ENCODE data around the gene RAP1A. TPM values are rescaled to one million over a fixed set of nuclear protein-coding genes. Genes with fewer than 3 reads are reported as not detected.

Gene RAP1A
- total RNA-seq, 4 donors from 2014 or later = 171 to 325 (median 216) TPM

DNA sequence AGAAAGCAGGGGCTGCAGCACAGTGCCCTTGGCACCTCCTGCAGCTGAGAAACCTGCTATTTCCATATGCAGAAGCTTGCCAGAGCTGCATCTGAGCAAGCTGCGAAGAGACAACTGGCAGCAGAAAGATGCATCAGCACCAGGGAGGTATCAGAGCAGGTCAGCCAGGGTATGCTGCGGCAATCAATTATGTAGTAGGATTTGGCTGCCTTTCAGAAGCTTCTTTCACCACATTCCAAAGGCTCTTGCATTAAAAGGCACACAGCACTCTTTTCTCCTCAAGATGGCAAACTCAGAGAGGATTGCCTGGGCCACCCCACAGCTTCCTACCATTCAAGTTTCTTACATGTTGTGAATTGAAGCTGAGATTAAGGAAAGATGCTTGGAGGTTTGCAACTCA lies 47.6 kb upstream of the RAP1A start:
- peak overlapping the region in 1 of 4 donors; percentile 52 for H3K27ac ChIP-seq (replicated peaks in 1 of 4)
- peak; percentile 91 for DNase-seq (ENCODE audit: extremely low spot score)
- H3K4me1 ChIP-seq = peaks cover 19 to 31% (median 22%) of the 10 kb centered on the region in 4 donors
- intact Hi-C loops (cut with DNase I) = no loop called here
- TF ChIP-seq POLR2A (IDR thresholded peaks at IDR 0.05; ENCODE audit: low read depth) (no peak), POLR2AphosphoS5 (IDR thresholded peaks at IDR 0.05) (peak in 1 of 2 donors; percentile 23)
- no peaks in the 10 kb centered on the region for H3K27me3 ChIP-seq
- WGBS = 9% methylated on average over 2 of the region's 2 CpGs
- H3K36me3 ChIP-seq = no peaks in the 10 kb centered on the region
- no peaks in the 10 kb centered on the region for H3K9me3 ChIP-seq
- H3K4me3 ChIP-seq = no peak overlapping the region

DNA sequence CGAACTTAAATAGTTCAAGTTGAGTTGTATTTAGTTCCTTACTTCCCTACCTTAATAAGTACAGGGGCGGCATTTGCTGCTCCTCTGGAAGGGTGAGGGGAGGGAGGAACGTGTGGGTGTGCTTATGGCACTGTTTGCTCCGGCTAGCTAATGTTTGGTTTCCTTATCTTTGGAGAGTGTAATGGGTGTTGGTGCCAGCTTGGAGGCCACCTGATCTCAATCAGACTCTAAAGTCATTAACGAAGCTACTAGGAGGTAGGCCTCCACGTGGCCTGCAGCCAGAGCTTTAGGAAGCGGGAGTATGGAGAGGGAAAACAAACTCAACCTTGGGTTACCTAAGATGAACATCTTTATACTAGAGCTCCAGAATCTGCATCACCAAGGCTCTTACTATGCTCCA lies 43.0 kb upstream of the RAP1A start:
- peak; percentile 42 for DNase-seq (ENCODE audit: extremely low spot score)
- Histone ChIP-seq H3K4me3 (no peak overlapping the region), H3K27me3 (no peaks in the 10 kb centered on the region), H3K27ac (replicated peaks in 1 of 4) (no peak overlapping the region), H3K4me1 (peaks cover 5 to 20% (median 17%) of the 10 kb centered on the region in 4 donors), H3K36me3 (no peaks in the 10 kb centered on the region), H3K9me3 (no peaks in the 10 kb centered on the region)
- TF ChIP-seq, protein P1, sequence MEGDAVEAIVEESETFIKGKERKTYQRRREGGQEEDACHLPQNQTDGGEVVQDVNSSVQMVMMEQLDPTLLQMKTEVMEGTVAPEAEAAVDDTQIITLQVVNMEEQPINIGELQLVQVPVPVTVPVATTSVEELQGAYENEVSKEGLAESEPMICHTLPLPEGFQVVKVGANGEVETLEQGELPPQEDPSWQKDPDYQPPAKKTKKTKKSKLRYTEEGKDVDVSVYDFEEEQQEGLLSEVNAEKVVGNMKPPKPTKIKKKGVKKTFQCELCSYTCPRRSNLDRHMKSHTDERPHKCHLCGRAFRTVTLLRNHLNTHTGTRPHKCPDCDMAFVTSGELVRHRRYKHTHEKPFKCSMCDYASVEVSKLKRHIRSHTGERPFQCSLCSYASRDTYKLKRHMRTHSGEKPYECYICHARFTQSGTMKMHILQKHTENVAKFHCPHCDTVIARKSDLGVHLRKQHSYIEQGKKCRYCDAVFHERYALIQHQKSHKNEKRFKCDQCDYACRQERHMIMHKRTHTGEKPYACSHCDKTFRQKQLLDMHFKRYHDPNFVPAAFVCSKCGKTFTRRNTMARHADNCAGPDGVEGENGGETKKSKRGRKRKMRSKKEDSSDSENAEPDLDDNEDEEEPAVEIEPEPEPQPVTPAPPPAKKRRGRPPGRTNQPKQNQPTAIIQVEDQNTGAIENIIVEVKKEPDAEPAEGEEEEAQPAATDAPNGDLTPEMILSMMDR (IDR thresholded peaks at IDR 0.05) = no peak
- no peak for TF ChIP-seq POLR2AphosphoS5 (IDR thresholded peaks at IDR 0.05)
- no peak for TF ChIP-seq EP300 (IDR thresholded peaks at IDR 0.05)
- TF ChIP-seq POLR2A (IDR thresholded peaks at IDR 0.05; ENCODE audit: low read depth) = no peak
- 78% methylated on average over 7 of the region's 7 CpGs for WGBS
- intact Hi-C loops (cut with DNase I) = no loop called here

DNA sequence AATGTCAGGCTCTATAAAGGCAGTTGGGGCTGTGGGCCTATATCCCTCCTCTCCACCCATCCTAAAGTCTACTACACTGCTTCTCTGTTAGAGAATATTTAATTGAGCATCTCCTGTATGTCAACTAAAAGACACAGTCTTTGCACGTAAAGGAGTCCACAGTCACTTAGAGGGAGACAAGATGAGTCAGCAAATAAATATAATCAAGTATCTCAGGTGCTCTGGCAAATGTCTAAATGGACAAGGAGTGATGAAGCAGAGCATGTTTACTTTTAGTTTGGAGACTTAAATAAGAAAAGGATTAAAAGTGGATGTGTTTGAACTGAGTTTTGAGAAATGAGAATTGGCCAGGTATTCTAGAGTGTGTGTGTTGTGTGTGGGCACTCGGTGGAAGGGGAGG lies 41.8 kb upstream of the RAP1A start:
- Histone ChIP-seq H3K9me3 (no peaks in the 10 kb centered on the region), H3K4me3 (no peak overlapping the region)
- 63% methylated on average over 2 of the region's 2 CpGs for WGBS

DNA sequence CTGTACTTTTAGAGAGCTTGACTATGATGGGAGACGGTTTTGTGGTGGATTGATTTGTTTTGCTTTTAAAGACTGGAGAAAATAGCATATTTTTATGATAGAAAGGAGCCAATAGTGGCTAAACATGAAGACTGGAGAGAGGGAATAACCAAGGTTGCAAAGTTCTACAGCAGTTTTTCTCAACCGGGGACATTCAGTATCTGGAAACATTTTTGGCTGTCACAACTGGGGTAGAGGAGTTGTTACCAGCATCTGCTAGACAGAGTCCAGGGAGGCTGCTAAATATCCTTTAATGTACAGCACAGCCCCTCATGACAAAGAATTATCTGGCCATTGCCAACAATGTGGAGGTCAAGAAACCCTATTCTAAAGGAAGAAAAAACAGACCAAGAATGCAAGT lies 38.4 kb upstream of the RAP1A start:
- peaks cover 9 to 20% (median 18%) of the 10 kb centered on the region in 4 donors for H3K4me1 ChIP-seq
- H3K27me3 ChIP-seq = no peaks in the 10 kb centered on the region
- TF ChIP-seq POLR2AphosphoS5 (IDR thresholded peaks at IDR 0.05) (no peak), POLR2A (IDR thresholded peaks at IDR 0.05; ENCODE audit: low read depth) (no peak), EP300 (IDR thresholded peaks at IDR 0.05) (no peak)
- TF ChIP-seq, protein P1 (IDR thresholded peaks at IDR 0.05) = no peak
- no peaks in the 10 kb centered on the region for H3K36me3 ChIP-seq
- H3K27ac ChIP-seq (replicated peaks in 1 of 4) = no peak overlapping the region
- no peak for DNase-seq (ENCODE audit: extremely low spot score)
- H3K9me3 ChIP-seq = no peaks in the 10 kb centered on the region
- intact Hi-C loops (cut with DNase I) = no loop called here
- no peak overlapping the region for H3K4me3 ChIP-seq
- WGBS = 75% methylated on average over 2 of the region's 2 CpGs

More for the DNA sequence above, 41.8 kb upstream of the RAP1A start:
- H3K36me3 ChIP-seq = no peaks in the 10 kb centered on the region
- no peak for TF ChIP-seq POLR2AphosphoS5 (IDR thresholded peaks at IDR 0.05)
- TF ChIP-seq, protein P1 (IDR thresholded peaks at IDR 0.05) = no peak
- no peak for TF ChIP-seq POLR2A (IDR thresholded peaks at IDR 0.05; ENCODE audit: low read depth)
- TF ChIP-seq EP300 (IDR thresholded peaks at IDR 0.05) = no peak
- intact Hi-C loops (cut with DNase I) = no loop called here
- DNase-seq (ENCODE audit: extremely low spot score) = no peak
- peaks cover 4 to 15% (median 13%) of the 10 kb centered on the region in 4 donors for H3K4me1 ChIP-seq
- no peak overlapping the region for H3K27ac ChIP-seq (replicated peaks in 1 of 4)
- no peaks in the 10 kb centered on the region for H3K27me3 ChIP-seq

DNA sequence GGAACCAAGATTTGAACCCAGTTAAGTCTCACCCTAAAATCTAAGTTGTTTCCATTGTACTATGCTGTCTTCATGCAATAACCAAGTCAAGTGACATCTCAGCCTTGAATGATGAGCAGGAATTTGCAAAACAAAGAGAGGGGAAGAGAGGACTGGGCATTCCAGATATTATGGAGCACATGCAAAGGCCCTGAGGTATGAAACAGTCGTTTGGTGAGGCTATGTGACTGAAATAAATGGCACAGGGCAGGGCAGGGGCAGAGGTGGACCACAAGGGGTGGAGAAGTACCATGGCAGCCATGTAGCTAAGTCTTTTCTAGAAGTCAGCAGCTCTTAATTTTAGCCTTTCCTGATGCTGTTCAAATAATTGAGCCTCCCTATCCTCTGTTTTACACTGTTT lies 37.6 kb upstream of the RAP1A start:
- TF ChIP-seq, protein P1 (IDR thresholded peaks at IDR 0.05) = no peak
- TF ChIP-seq EP300 (IDR thresholded peaks at IDR 0.05) = no peak
- no peak for TF ChIP-seq POLR2A (IDR thresholded peaks at IDR 0.05; ENCODE audit: low read depth)
- no peak for TF ChIP-seq POLR2AphosphoS5 (IDR thresholded peaks at IDR 0.05)
- peaks cover 9 to 20% (median 18%) of the 10 kb centered on the region in 4 donors for H3K4me1 ChIP-seq
- H3K36me3 ChIP-seq = no peaks in the 10 kb centered on the region
- H3K9me3 ChIP-seq = no peaks in the 10 kb centered on the region
- H3K27me3 ChIP-seq = no peaks in the 10 kb centered on the region
- DNase-seq (ENCODE audit: extremely low spot score) = no peak
- WGBS = 75% methylated on average over 1 of the region's 1 CpG
- no peak overlapping the region for H3K27ac ChIP-seq (replicated peaks in 1 of 4)
- no peak overlapping the region for H3K4me3 ChIP-seq
- intact Hi-C loops (cut with DNase I) = no loop called here

Data from esophagus muscularis mucosa (tissue), 4 donors.